H4 (cell line): Measurements from ENCODE around the gene MAST1. TPM values are rescaled to one million over a fixed set of nuclear protein-coding genes. Genes with fewer than 3 reads are reported as not detected.
"Not testable (repeated sequence)": the region's sequence is repeated elsewhere in the genome, so short reads cannot be mapped to it uniquely, and the experiment has no call there.

ENCODE experiments used
- DNase-seq: peaks from one replicate; pipeline ENCODE4 v3.0.0-alpha.2; 2015; ENCODE audit warnings: low spot score
- total RNA-seq: library from RNA; depleted of rRNA; stranded (reverse); fragments of >200 nt; shearing (Covaris generic); gene quantifications from 2 replicates; pipeline ENCODE4 v1.2.3, GENCODE V29; 2014

MAST1 gene
- total RNA-seq, 1 experiment from 2014 or later = 5.7 TPM

- DNase-seq = no peak
These were observed 37.3 kb upstream of the MAST1 start for GRCh38 chr19:12800923-12801465.

DNA sequence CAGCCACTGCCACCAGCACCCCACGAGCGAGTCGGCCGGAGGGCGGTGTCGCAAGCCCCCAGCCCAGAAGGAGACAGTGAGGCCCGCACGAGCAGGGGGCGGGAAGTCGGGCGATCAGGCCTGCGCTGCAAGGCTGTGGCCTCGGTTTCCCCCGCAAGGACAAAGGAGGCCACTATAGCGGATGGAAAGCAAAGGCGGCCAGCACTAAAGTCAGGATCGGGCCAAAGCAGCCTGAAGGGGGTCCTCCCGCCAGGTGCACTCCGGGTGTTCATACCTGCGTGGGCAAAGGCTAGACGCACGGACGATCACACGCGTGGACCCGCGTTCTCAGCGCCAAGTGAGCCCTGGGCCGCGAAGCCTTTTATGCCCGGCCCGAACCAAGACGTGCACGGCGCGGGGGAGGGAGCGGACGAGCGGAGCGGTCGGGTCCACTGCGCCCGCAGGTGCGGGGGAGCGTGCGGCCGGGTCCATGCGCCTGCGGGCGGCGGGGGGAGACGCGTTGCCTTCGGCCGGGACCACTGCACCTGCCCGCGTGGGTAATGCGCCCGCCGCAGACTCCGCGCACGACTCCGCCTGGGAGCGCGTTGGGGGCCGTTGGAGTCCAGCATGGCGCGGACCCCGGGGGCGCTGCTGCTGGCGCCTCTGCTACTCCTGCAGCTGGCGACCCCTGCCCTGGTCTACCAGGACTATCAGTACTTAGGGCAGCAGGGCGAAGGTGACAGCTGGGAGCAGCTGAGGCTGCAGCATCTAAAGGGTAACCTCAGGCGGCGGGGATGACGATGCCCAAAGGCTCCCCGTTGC lies 36.6 kb upstream of the MAST1 start, which contains the start of the genes PRDX2 and THSD8:
Gene PRDX2 (minus strand): TSS at position 335 of the 801 bp plus-strand sequence. CDS start 539 bp downstream, outside the sequence.
Gene THSD8 (plus strand): TSS at position 604 of the 801 bp plus-strand sequence. CDS start 3 bp downstream, at position 607.
- DNase-seq = no peak

DNA sequence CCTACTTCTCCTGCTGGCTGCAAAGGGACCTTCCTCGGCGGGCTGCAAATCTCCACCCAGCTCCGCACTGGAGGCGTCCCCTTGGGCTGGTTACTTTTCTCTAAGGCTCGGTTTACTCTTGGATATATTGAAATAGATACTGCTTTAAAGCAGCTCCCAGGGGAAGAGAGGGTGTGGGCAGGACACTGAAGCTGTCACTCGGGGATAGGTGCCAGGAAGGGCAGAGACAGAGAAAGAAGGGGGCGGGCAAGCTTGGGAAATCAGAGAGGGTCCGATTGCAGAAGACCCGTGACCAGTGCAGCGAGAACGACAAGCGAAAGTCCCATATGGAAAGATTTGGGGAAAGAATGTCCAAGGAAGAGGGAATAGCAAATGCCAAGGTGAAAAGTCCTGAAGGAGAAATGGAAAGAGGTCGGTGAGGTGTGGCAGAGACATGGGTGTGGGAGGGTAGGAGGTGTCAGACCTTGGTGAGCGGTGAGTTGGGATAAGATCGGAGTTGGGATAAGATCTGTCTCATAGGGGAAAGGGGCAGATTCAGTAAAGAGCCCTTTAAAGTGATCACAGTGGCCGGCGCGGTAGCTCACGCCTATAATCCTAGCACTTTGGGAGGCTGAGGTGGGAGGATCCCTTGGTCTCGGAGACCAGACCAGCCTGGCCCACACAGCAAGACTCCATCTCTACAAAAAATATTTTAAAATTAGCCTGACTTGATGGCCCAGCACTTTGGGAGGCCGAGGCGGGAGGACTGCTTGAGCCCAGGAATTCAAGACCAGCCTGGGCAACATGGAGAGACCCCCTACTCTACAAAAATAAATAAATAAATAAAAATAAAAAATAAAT lies 35.8 kb upstream of the MAST1 start:
- no peak for DNase-seq

DNA sequence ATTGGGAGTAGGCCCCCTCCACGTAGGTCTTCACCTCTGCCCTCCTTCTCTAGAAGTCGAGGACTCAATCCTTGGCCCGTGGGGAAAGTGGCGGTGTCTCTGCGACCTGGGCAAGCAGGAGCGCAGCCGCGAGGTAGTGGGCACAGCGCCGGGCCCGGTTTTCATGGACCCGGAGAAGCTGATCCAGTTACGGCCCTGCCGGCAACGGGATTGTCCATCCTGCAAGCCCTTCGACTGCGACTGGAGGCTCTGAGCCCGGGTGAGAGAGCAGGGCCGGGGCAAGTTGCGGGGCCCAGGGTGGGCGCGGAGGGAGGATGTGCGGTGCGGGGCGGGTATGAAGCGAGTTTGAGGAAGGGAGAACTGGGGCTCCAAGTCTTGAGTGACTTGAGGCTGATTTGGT lies 34.3 kb upstream of the MAST1 start:
- no peak for DNase-seq

- peak; percentile 90 for DNase-seq
These were observed 31.9 kb upstream of the MAST1 start, which contains the start of gene RNASEH2A for GRCh38 chr19:12806242-12807081. TSS of gene RNASEH2A (plus strand) at chr19:12806584. CDS start at chr19:12806674, 90 bp downstream.

DNA sequence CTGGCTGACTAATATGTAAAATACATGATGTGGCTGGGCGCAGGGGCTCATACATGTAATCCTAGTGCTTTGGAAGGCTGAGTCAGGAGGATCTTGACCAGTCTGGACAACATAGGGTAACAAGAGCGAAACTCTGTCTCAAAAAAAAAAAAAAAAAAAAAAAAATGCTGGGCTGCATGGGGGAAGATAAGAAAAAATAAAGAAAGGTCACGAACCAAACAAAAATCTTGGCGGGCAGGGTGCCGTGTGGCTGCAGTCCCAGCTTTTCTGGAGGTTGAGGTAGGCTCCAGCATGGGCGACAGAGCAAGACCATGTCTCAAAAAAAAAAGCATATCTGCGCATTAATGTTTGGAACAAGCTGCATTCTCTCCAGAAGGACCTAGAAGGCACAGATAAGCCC lies 23.2 kb upstream of the MAST1 start:
- no peak for DNase-seq

DNA sequence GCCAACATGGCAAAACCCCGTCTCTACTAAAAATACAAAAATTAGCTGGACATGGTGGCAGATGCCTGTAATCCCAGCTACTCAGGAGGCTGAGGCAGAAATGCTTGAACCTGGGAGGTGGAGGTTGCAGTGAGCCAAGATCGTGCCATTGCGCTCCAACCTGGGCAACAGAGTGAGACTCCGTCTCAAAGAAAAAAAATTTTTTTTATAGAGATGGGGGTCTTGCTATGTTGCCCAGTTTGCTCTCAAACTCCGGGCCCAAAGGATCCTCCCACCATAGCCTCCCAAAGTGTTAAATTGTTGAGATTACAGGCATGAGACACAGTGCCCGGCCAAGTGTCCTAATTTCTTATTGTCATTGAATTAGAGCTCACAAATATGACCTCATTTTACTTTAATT lies 21.1 kb upstream of the MAST1 start:
- not testable (repeated sequence) for DNase-seq

DNA sequence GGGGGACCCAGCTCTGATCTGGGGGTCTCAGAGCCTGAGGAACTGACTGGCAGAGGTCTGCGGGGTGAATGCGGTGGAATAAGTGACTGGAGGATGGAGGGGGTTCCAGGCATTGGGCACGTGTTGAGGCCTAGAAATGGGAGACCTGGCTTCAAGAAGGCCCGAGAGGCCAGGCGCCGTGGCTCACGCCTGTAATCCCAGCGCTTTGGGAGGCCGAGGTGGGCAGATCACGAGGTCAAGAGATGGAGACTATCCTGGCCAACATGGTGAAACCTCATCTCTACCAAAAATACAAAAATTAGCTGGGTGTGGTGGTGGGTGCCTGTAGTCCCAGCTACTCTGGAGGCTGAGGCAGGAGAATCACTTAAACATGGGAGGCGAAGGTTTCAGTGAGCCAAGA lies 20.5 kb upstream of the MAST1 start:
- not testable (repeated sequence) for DNase-seq

DNA sequence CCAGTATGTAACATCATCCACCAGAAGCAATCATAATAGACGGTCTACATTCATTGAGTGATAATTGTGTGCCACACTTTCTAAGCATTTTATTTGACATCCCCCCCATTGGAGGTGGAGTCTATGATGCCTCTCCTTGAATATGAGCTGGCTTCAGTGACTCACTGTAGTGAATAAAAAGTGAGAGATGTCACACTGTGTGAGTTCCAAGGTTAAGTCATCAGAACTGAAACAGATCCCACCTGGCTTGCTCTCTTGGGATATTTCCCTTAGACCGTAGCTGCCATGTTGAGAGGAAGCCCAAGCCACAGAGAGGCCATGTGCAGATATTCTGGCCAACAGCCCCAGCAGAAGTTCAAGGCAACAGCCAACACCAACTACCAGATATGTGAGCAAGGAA lies 16.6 kb upstream of the MAST1 start:
- no peak for DNase-seq

- DNase-seq = no peak
These were observed 12.8 kb upstream of the MAST1 start for GRCh38 chr19:12825254-12826131.

- DNase-seq = no peak
These were observed 9.8 kb upstream of the MAST1 start for GRCh38 chr19:12828494-12828893.

DNA sequence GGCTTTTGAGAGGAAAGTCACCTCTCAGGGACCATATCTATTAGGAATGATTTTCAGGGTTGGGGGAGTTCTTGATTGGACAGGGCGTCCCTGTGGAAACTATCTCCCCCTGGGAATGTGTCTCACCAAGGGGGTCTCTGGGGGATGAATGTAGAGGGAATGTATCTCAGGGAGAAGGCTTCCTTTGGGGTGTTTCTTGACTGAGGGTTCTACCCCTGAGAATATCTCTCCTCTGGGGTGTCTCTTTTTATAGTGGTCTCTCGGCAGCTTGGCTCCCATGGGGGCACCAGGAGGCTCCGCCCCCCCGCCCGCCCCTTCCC lies 4.9 kb upstream of the MAST1 start:
- DNase-seq = no peak

GRCh38 chr19:12833738-12834565 lies 4.4 kb upstream of the MAST1 start:
- DNase-seq = peak; percentile 33

- peak; percentile 9 for DNase-seq
These were observed 3.8 kb upstream of the MAST1 start, which contains the start of gene RTBDN for GRCh38 chr19:12834566-12834943. TSS of gene RTBDN (minus strand) at chr19:12834579. CDS start at chr19:12829979, 4,600 bp downstream.

DNA sequence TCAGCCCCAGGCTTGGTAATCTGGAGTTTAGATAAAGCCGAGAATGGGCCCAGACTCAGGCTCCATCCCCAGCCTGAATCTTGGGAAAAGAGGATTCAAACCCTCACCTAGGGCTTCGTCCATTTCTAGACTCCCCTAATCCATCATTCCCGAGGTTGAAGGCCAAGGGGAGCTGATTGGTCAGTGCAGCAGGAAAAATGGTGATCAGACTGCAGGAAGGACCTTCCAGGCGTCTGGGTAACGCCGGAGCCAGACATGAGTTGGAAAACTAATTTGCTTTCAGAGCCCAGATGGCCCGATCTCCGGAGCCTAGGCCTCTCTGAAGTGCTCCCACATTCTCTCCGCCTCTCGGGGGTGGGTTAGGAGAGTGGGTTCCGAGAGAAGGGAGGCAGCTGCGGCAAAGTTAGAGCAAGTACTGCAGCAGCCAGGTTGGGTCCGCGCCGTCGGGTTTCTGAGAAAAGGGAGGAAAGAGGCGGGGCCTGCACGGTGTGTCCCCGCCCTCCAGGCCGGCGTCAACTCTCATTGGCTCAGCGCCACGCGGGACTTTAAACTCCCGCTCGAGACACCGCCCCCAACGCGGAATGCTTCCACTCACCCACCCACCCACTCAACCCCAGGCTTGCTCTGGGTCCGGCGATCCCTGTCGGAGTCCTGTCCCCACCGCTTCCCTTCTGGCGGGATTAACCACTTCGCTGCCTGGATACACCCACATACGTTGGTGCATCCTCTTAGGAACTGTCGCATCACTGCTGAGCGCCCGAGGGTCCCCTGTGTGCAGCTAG lies 3.1 kb upstream of the MAST1 start:
- peak; percentile 5 for DNase-seq

GRCh38 chr19:12836529-12836863 lies 1.8 kb upstream of the MAST1 start:
- no peak for DNase-seq

DNA sequence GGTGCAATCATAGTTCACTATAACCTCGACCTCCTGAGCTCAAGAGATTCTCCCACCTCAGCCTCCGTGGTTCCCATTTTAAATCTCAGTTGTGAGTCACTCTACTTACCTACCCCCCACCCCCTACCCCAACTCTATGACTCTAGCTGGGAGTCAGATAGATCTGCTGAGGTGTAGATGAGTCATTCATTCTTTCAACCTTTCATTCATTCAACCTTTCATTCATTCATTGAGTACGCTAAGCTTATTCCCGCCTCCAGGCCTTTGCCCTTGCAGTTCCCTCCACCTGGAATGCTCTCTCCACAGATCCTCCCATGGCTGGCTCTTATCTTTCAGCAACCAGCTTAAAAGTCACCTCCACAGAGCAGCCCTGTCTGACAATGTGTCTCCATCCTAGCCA lies 1.1 kb upstream of the MAST1 start:
- peak; percentile 5 for DNase-seq

- peak; percentile 7 for DNase-seq
These were observed 806 bp downstream of the MAST1 start for GRCh38 chr19:12838886-12839756.
